ENCODE data around the gene RBM47.
A peak's percentile ranks its signal among the peaks of the same experiment; 100 is the strongest.
"Not testable (repeated sequence)": the region's sequence is repeated elsewhere in the genome, so short reads cannot be mapped to it uniquely, and the experiment has no call there.

RBM47 gene

GRCh38 chr4:40523581-40523980 is 106.1 kb downstream of the RBM47 start:
- H3K4me3 ChIP-seq (ENCODE audit: low read length) = no peak overlapping the region
- no peak for TF ChIP-seq CTCF (conservative IDR thresholded peaks at IDR 0.05; ENCODE audit: low read depth, low read length)
- no peak for DNase-seq (ENCODE audit: low read depth)

- no peak for TF ChIP-seq CTCF (conservative IDR thresholded peaks at IDR 0.05; ENCODE audit: low read depth, low read length)
- H3K4me3 ChIP-seq (ENCODE audit: low read length) = no peak overlapping the region
- no peak for DNase-seq (ENCODE audit: low read depth)
Measured at GRCh38 chr4:40521957-40522356, 107.7 kb downstream of the RBM47 start.

- no peak for TF ChIP-seq CTCF (conservative IDR thresholded peaks at IDR 0.05; ENCODE audit: low read depth, low read length)
- H3K4me3 ChIP-seq (ENCODE audit: low read length) = no peak overlapping the region
- DNase-seq (ENCODE audit: low read depth) = no peak
Measured at GRCh38 chr4:40520533-40520932, 109.1 kb downstream of the RBM47 start.

GRCh38 chr4:40517081-40517480 is 112.6 kb downstream of the RBM47 start:
- not testable (repeated sequence) for H3K4me3 ChIP-seq (ENCODE audit: low read length); DNase-seq (ENCODE audit: low read depth)

GRCh38 chr4:40516651-40517050 is 113.0 kb downstream of the RBM47 start:
- no peak for TF ChIP-seq CTCF (conservative IDR thresholded peaks at IDR 0.05; ENCODE audit: low read depth, low read length)

GRCh38 chr4:40515398-40516293 is 114.0 kb downstream of the RBM47 start:
- TF ChIP-seq CTCF (conservative IDR thresholded peaks at IDR 0.05; ENCODE audit: low read depth, low read length) = no peak
- peak overlapping the region; percentile 39 for H3K4me3 ChIP-seq (ENCODE audit: low read length)
- no peak for DNase-seq (ENCODE audit: low read depth)

More at GRCh38 chr4:40516651-40517050, 113.0 kb downstream of the RBM47 start:
- no peak for DNase-seq (ENCODE audit: low read depth)
- H3K4me3 ChIP-seq (ENCODE audit: low read length) = no peak overlapping the region

GRCh38 chr4:40515037-40515397 is 114.6 kb downstream of the RBM47 start:
- peak overlapping the region; percentile 39 for H3K4me3 ChIP-seq (ENCODE audit: low read length)
- no peak for DNase-seq (ENCODE audit: low read depth)
- TF ChIP-seq CTCF (conservative IDR thresholded peaks at IDR 0.05; ENCODE audit: low read depth, low read length) = no peak

Data from retinal pigment epithelial cell (primary cell).